Activated T-helper 1 cell treated with Interleukin-2 at 50 U/mL for 16 hours (primary cell): ENCODE measurements around the gene NDUFS6.

Experiments
- DNase-seq: peaks from one replicate; pipeline ENCODE4 v3.0.0-alpha.2; 2020; ENCODE audit warnings: low read depth

Gene NDUFS6

DNA sequence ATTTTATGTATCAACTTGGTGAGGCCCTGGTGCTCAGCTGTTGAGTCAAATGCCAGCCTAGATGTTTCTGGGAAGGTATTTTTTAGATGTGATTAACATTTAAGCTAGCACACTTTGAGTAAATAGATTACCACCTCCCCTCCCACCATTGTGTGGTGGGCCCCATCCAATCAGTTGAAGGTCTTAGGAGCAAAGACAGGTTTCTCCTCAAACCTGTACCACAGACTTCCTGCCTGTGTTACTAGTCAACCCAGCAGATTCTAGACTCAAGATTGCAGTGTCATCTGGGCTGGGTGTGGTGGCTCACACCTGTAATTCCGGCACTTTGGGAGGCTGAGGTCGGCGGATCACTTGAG, 35.3 kb upstream of the NDUFS6 start:
- DNase-seq, result no peak

DNA sequence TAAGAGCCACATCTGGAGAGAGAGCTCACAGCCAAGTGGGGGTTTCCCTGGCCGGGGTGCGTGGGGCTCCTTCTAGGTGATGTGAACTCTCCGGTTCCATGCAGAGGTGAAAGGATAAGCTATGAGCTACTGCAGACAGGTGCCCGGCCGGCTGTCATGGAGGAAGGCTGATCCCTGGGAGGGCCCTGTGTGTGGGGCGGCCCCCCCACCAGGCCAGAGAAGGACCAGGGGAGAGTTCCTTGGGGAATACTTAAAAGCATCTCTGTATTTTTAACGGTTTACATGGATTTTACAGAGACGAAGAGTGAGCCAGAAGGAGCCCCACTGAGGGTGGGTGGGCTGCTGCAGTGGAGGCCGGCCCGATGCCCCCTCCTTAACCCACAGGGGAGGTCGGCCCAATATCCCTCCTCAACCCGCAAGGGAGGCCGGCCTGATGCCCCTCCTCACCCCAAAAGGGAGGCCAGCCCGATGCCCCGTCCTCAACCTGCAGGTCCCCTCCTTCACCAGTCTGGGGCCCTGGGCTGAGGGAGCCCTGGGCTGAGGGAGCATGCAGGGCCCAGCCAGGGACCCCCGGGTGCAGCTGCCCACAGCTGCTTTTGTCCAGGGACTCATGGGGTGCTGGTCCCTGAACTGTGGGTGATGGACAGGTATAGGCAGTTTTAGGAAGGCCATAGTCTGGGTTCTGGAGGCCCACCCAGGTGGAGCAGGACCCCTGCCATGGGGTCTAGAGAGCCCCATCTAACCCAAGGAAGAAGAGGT, 33.5 kb upstream of the NDUFS6 start:
- no peak for DNase-seq

DNA sequence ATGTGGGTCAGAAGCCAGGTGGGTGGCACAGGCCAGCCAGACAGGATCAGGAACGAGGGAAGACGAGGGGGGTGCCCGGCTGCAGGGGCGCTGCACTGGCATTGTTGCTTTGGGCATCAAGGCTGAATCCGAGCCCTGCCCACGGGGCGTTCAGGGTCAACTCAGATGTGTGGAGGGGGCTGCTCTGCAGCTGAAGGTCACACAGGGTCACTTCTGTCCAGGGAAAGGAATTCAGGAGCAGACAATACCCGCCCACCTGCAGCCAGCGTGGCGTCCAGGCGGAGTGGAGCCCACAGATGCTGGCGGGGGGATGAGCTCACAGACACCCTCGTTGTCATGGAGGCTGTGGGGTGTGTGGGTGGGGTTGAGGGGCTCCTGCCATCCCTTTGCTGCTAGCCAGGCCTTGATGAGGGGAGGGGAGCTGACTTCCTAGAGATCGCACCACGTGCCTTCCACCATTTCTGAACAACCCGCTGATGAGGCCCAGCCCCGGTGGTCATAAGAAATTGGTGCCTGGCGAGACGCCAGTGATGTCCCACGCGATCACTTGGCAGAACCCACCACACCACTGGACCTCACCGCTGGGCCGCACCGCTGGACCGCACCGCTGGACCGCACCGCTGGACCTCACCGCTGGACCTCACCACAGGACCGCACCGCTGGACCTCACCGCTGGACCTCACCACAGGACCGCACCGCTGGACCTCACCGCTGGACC, 32.8 kb upstream of the NDUFS6 start:
- DNase-seq, result no peak

DNA sequence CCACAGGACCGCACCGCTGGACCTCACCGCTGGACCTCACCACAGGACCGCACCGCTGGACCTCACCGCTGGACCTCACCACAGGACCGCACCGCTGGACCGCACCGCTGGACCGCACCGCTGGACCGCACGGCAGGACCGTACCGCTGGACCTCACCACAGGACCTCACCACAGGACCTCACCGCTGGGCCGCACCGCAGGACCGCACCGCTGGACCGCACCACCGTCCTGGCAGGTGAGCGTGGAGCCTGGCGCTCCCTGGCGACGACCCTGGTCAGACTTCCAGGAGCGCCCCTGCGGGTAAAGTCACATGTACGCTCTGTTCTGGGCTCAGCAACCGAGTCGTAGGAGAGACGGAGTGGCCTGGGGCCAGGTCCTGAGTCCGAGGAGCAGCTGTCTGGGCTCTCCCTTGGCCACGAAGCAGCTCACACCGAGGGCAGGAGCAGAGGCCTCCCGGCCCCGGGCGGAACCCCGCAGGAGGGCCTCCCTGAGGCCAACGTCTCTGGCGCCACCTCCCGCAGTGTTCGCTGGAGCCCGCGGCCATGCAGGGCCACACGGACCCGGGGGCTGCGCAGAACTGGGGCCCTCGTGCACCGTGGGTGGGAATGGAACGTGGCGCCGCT, 32.1 kb upstream of the NDUFS6 start:
- no peak for DNase-seq

DNA sequence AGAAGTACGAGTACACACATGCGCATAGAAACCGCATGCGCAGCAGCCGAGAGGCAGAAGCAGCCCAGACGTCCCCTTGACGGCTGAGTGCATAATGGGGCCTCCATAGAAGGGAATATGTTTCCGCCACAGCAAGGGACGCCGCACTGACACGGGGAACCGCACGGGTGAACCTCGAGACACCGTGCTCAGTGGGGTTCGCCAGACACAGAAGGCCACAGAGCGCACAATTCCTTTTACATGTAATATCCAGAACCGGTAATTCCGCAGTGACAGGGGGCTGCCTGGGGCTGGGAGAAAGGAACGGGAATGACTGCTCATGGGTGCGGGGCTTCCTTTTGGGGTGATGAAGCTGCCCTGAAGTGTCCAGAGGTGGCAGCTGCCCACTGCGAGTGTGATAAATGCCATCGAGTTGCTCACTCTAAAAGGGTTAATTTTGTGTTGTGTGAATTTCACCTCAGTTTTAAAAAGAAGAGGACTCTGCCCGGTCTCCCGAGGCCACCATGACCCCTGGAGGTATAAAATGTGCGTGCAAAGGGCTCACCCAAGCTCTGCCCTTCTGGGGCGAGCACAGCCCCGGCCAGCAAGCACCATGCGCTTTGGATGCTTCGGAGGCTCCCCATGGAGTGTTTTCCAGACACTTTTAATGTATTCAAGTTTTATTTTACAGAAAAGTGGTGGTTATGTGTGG, 31.3 kb upstream of the NDUFS6 start:
- no peak for DNase-seq

DNA sequence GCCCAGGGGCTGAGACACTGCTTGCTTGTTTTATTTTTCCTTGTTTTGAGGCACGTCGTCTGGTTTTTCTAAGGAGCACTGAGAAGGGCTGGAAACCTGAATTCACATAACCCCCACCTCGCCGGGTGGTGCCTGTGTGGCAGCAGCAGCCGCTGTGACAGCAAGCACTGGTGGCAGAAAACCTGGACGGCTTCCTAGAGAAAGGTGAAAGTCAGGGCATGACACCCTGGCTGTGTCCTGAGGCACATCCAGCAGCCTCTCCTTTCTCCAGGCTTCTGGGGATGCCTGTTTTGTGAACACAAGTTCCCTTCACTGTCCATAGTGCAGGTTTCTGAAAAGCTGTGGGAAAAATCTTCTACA, 30.8 kb upstream of the NDUFS6 start:
- no peak for DNase-seq

DNA sequence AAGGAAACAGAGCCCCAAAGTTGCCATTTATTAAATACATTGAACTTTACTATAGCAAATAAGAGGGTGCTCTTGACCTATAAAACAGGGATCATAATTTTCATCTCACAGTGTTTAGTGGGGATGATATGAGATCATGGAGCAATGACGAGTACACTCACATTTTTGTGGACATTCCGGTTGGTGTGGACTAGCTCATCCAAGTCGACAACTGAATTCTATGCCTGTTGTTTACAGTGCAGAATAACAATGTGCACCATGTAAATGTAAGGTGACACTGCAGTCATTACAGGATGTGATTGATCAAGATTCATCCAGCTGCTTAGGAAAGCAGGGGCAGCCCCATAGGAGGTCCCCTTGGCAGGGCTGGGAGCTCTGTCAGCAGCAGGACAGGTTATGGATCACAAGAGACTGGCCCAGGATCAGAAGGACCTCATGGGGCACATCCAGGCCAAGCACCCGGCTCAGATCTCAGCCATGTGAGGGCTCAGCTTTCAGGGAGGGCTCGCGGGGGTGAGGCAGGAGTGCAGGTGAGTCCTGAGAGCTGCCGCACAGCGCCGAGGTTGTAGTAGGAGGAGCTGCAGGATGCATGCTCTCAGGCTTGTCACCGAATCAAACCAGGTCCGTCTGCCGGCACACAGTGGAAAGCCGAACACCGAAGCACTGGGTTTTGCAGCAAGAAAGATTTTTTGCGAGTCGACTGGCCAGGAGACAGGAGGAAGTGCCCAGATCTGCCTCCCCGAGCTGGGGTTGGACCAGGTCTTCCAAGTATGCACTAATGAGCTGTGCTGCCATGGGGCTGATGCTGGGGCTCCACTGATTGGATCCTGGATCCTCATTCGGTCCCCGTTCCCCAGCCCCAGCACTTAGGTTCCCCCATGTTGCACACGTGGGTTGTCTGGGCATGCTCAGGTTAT, 29.8 kb upstream of the NDUFS6 start:
- no peak for DNase-seq

DNA sequence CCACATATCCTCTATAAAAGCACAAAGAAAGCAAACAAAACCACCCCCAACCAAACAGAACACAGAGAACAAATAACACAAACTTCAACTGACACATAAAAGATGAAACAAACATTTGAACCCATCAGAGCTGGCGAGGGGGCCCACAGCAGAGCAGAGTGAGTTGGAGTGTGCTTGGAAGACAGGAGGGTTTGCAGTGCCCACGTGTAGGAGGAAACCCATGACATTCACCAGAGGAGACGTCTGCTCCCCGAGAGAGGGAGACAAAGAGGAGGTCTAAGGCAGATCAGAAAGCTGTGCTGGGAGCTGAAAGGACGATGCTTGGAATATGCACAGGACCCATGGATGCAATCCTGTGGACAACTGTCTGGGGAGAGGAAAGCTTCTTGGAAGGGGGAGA, 28.6 kb upstream of the NDUFS6 start:
- DNase-seq, result no peak

DNA sequence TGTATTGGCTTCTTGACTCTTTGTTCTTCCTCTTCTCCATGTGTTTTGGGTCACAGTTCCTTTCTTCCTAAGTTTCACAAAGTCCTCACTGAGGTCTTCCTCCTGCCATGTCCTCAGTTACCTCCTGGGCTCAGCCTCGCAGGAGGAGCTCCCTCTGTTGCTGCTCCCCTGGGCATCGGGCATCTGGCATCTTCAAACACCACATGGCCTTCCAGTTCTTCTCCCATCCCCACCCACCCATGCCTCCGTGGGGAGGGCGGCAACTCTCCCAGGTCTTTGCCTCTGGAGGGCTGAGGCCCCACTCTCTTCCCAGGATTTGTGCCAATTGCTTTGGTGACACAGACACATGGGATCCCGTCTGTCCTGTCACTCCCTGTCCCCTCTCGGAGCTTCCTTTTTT, 24.4 kb upstream of the NDUFS6 start:
- DNase-seq, result no peak

DNA sequence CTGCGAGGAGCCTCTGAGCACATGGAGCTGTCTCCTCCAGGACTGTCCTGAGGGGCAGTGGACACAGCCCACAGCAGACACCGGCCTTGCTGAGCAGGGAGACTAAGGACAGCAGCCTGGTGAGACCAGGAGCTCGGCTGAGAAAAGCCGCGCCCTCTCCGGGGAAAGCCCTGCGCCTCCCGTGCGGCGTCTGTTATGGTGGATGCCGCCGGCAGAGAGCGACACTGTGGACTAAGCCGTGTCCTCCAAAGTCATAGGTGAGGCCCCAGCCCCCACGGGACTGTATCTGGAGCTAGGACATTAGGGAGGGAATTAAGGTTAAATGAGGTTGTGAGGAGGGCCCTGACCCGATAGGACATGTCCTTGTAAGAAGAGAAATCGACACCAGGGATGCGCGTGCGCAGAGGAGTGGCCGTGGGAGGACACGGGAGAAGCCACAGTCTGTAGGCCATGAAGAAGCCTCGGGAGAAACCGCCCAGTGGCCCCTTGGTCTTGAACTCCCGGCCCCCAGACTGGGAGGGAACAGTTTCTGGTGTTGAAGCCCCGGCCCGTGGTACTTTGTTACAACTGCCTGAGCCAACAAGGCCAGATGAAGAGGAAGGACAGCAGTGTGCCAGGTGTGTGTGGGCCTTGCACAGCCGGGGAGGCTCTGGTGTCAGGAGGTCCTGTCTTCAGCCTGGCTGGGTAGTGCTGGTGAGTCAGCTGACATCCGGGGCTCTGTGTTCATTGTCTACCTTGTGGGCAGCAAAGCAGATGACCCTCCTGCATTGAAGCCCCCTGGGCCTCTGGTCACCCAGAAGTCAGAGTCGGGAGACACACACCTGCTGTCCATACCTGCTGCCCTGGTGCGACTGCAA, 23.7 kb upstream of the NDUFS6 start:
- no peak for DNase-seq

DNA sequence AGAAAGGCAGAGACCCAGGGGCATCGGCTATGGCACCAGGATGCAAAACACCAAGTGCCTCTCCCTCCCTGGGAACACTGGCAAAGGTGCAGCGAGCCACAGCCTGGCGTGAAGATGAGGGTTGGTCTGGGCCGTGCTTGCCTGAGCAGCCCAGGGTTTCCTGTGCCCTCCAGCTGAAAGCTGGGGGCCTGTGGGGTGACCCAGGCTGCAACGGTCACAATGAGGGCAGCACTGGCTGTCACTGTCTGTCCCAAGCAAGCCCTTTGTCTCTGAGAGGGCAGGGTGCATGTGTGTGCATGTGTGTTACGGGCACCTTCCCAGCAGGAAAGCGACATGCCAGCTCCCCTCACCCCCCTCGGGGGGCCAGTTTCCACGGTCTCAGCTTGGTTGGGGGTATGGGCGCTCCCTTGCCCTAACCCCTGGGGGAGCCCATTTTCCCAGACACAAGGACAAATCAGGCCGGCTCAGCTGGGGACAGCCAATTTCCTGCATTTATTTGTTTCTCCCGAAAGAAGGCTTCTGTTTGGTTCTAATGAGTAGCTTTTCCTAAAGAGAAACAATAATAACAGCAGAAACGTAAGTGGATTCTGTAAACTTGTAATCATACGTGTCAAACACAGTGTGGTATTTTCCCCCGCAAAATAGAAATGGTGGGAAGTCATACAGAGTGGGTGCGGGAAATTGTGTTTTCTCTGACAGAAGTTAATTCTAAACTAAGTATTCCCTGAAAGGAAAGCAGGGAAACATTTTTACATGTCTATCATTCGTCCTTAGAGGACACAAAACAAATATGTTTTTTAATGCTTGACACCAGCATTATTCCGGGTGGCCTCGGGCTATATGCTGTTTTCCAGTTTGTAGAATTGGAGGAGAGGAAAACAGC, 22.8 kb upstream of the NDUFS6 start:
- DNase-seq, result no peak

DNA sequence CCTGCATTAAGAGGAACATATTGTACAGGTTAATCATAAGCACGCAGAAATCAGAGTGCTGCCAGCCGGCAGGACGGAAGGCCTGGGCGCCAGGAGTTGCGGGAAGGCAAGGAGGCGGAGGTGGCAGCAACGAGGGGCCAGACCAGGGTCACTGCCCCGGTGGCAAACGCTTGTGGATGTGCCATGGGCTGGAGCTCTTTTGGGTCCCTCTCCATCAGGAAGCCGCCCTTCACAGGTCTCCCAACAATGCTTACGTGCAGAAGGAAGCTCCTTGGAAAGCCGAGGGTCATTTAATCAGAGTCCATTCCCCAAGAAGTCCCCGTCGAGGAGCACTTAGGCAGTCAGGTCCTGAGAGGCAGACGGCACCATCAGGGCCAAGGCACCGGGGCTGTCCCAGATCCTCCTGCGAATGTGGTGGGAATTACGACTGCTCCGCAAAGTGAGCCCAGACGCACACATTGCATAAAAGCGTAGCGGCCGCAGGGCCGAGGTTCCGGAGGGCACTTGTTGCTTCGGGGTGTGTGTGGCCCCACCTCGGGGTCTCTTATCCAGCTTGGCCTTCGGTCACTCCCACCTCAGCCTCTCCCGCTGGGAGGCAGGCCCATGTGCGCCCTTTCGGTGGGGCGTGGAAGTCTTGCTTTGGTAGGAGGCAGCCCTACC, 22.1 kb upstream of the NDUFS6 start:
- DNase-seq, result no peak

DNA sequence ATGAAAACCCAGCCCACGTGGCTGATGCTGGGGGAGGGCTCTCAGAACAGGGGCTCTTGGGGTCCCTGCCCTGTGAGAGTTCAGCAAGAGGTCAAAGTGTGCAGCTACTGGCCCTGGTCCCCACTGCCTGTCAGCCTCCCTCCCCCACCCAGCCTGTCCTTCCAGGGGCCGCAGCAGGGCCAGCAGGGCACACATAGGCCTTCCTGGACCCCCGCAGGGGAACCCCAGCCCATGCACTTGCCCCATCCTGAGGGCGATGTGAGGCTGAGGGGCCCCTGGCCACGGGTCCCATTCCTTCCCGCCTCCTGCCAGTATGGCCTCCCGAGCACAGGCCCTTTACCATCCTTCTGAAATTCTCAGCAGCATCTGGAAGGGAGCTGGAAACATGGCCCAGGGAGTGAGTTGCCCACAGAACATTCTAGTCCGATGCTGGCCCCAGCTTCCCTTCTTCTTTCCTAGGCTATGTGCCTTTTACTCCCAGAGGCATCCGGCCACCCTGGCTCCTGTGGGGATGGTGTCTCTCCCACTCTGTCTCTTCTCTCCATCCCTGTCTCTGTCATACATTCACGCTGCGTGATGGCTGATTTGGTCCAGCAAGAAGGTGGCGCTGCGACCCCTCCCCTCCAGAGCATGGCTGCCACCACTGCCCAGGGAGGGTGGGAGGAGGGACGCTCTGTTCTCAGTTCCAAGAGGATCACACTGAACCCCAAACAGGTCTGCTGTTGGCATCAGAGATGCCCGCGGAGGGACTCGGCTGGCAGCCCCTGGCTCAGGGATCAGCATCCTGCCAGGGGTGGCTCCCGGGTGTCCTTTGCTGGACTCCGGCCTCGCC, 21.2 kb upstream of the NDUFS6 start:
- no peak for DNase-seq

DNA sequence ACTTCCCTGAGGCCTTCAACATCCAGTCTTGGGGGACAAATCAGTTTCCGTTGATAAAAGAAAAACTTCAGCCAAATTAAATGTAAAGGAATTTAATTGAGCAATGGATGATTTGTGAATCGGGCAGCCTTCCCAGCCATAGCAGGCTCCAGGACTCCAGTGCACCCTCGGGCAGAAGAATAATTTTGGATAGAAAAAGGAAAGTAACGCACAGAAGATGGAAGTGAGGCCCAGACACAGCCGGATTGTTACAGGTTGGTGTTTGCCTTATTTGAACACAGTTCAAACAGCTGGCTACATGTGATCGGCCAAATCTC, 20.6 kb upstream of the NDUFS6 start:
- DNase-seq, result no peak

DNA sequence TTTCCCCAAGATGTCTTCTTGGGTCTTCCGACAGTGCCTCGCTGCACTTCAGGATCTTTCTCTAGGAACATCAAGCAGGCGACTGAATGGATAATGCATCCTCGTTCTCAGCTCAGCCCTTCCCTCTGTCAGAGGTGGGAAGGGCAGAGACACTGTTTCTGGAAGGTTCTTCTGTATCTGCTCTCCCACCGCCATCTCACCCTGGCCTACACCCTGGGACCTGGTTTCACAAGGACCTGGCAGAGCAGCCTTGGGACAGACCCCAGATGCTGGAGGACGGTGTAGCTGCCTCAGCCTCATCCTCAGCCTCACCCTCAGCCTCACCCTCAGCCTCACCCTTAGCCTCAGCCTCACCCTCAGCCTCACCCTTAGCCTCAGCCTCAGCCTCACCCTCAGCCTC, 20.1 kb upstream of the NDUFS6 start:
- no peak for DNase-seq

DNA sequence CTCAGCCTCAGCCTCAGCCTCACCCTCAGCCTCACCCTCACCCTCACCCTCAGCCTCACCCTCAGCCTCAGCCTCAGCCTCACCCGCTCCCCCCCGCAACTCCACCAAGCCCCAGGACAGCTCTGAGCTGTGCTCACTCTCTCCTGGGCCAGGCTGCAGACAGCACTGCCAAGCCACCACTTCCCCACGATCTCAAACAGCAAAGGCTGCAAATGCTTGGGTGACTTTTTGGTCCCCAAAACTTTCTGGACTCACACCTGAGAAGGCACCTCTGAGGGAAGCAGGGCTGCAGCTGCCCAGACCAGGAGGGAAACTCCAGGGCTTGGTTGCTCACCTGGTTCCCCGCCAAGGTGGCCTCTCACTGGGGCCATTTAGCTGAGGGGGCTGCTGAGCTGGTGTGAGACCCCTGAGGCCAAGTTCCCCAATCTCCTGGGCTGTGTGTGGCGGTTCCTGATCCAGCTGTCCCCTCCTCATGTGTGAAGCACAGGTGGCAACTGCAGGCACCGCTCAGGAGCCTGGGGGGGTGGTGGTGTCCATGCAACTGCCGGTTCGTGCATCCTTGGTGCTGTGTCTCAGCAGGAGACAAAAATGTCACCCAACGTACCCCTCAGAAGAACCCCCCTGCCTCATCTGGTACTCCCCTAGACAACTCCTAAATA, 19.4 kb upstream of the NDUFS6 start:
- DNase-seq, result no peak

DNA sequence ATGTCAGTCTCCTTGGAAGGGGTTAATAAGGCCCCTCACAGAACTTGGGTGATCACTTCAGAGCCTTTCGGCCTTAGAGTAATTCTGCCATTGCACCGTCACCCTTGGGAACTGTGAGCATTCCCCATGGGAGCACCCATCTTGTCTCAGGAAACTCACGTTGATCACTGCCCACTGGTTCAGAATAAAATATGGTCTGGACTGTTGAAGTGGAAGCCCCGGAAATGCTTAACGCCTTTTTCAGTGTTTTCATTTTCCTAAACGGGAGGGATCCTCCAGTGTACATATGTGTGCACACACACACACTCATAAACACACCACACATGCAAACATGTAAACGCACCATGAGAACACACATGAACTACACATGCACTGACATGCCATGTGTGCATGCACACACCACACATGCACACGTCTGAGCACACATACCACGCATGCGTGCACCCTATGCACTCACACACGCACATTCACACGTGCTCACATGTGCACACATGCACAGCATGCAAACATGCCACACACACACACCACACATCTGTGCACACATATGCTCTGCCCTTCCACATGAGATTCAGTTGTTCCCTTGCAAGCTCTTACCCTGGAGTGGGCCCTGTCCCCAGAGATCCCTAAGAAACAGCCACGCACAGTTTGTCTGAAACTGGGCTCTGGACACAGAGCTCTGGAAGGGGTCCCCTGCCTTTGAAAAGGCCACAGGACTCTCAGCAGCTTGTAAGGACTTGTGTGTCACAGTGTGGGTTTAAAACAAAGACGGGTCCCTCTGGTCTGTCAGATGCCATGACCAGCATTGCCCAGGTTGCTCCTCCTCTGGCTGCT, 18.6 kb upstream of the NDUFS6 start:
- DNase-seq, result no peak
